Glutamatergic neuron (in vitro differentiated cells): ENCODE results near the gene ASB12. TPM values are rescaled to one million over a fixed set of nuclear protein-coding genes. Genes with fewer than 3 reads are reported as not detected.
"Not testable (repeated sequence)": the region's sequence is repeated elsewhere in the genome, so short reads cannot be mapped to it uniquely, and the experiment has no call there.

Experiments used
- DNase-seq: peaks from one replicate; pipeline ENCODE4 v3.0.0; 2022
- H3K27ac Mint-ChIP-seq: one replicate; pipeline ENCODE4 v1.8.0; 2020; ENCODE audit warnings: mild to moderate bottlenecking, mixed read lengths, inconsistent platforms; ENCODE audit not compliant: unreplicated experiment
- H3K27me3 Mint-ChIP-seq: one replicate; pipeline ENCODE4 v1.8.0; 2020; ENCODE audit warnings: mild to moderate bottlenecking, moderate library complexity, mixed read lengths, inconsistent platforms; ENCODE audit not compliant: unreplicated experiment
- H3K36me3 Mint-ChIP-seq: one replicate; pipeline ENCODE4 v1.8.0; 2020; ENCODE audit warnings: mild to moderate bottlenecking, mixed read lengths, inconsistent platforms; ENCODE audit not compliant: unreplicated experiment
- H3K4me1 Mint-ChIP-seq: one replicate; pipeline ENCODE4 v1.8.0; 2020; ENCODE audit warnings: mild to moderate bottlenecking, low read depth, mixed read lengths, inconsistent platforms; ENCODE audit not compliant: unreplicated experiment
- H3K4me3 Mint-ChIP-seq: one replicate; pipeline ENCODE4 v1.8.0; 2020; ENCODE audit warnings: mild to moderate bottlenecking, mixed read lengths, inconsistent platforms; ENCODE audit not compliant: unreplicated experiment
- H3K9me3 Mint-ChIP-seq: one replicate; pipeline ENCODE4 v1.8.0; 2020; ENCODE audit warnings: mild to moderate bottlenecking, moderate library complexity, mixed read lengths, inconsistent platforms; ENCODE audit not compliant: unreplicated experiment
- long read RNA-seq: library from polyadenylated mRNA; unstranded; transcript quantifications from one replicate; pipeline ENCODE4 v2.0.0, GENCODE V29; 2020; ENCODE audit not compliant: unreplicated experiment
- total RNA-seq: library from RNA; stranded (reverse); fragmentation: NEBNext Ultra II Directional; extraction: Animal tissue kit (Norgen Biotek cat#: 25700); gene quantifications from one replicate; pipeline ENCODE4 v1.2.1, GENCODE V29; 2021; ENCODE audit not compliant: unreplicated experiment
- TF ChIP-seq, protein P1 (sequence below): fragments of 200-600 bp; sonication (generic); IDR thresholded peaks from one replicate; pipeline ENCODE4 v1.5.0; 2021; ENCODE audit not compliant: partially characterized antibody, unreplicated experiment

ASB12 gene
- 0.32 TPM for total RNA-seq
- long read RNA-seq = 0 reads

DNA sequence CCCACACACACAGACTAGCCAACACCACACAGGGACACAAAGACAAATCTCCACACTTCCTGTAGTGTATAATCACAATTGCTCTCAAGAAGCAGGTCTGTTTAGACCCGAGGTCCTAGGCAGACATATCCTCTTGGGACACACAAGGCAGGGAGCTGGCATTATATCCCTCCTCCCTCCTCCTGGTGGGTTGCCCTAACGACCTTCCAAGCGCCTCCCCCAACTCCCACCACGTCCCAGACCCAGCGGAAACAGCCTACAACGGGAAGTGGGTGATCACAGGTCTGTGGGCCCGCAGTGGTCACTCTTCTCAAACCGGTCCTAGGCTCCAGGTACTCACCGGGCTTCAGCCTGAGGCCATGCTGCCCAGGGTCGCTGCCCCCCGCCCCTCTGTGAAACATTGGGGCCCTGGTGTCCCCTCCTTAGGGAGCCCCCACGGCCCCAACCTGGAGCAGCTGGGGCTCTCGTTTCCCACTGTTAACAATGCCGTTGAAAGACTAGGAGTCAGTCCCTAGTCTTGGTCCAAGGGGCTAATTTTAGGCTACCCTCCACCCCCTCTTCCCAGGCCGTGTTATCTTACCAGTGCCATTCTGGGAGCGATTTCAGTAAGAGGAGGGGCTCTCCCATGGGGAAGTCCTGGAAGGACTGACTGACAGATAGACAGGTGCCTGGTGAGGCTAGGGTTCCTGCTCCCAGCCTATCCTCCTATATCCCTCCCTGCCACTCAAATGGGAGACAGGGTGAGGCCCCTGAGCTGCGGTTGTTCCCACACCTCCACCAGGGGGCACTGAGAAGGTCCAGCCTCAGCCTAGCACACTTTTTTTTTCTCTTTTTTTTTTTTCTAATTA, at the start of gene ASB12:
ASB12 (minus strand) TSS at position 485 of the 848 bp plus-strand sequence. CDS start 4,957 bp downstream, outside the sequence.
- no peaks in the 10 kb centered on the region for H3K4me1 Mint-ChIP-seq
- no peak within 1 kb of the TSS for H3K4me3 Mint-ChIP-seq
- TF ChIP-seq, protein P1, sequence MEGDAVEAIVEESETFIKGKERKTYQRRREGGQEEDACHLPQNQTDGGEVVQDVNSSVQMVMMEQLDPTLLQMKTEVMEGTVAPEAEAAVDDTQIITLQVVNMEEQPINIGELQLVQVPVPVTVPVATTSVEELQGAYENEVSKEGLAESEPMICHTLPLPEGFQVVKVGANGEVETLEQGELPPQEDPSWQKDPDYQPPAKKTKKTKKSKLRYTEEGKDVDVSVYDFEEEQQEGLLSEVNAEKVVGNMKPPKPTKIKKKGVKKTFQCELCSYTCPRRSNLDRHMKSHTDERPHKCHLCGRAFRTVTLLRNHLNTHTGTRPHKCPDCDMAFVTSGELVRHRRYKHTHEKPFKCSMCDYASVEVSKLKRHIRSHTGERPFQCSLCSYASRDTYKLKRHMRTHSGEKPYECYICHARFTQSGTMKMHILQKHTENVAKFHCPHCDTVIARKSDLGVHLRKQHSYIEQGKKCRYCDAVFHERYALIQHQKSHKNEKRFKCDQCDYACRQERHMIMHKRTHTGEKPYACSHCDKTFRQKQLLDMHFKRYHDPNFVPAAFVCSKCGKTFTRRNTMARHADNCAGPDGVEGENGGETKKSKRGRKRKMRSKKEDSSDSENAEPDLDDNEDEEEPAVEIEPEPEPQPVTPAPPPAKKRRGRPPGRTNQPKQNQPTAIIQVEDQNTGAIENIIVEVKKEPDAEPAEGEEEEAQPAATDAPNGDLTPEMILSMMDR = no peak
- H3K27ac Mint-ChIP-seq = no peak within 1 kb of the TSS
- H3K9me3 Mint-ChIP-seq = peaks cover 2% of the 10 kb centered on the region
- no peaks in the 10 kb centered on the region for H3K27me3 Mint-ChIP-seq
- DNase-seq = no peak
- no peaks in the 10 kb centered on the region for H3K36me3 Mint-ChIP-seq

GRCh38 chrX:64265265-64265664, 34.9 kb upstream of the ASB12 start:
- Mint-ChIP-seq H3K9me3 (peaks cover 2% of the 10 kb centered on the region), H3K36me3 (no peaks in the 10 kb centered on the region)
- TF ChIP-seq, protein P1 = no peak

DNA sequence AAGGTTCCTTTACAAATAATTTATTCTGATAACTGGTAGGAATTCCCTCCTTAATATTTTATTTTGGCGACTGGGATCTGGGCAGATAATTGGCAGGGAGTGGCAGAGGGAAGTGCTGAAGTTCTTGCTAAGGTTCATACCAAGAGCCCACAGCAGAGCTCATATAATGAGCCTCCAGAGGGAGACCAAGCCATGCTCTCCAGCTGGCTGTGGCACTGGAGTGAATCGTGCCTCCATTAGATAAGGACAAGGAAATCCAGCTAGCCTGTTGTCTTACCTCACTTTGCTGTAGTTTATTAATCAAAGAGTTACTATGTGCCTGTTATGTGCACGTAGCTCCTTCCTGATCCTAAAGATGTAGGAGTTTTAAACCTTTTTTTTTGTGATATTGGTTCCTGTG, 1.3 kb downstream of the ASB12 start:
- Mint-ChIP-seq H3K9me3 (peaks cover 2% of the 10 kb centered on the region), H3K27me3 (no peaks in the 10 kb centered on the region), H3K27ac (no peak overlapping the region), H3K36me3 (no peaks in the 10 kb centered on the region), H3K4me3 (no peak overlapping the region), H3K4me1 (no peaks in the 10 kb centered on the region)
- DNase-seq = no peak
- TF ChIP-seq, protein P1 = no peak

More at GRCh38 chrX:64265265-64265664, 34.9 kb upstream of the ASB12 start:
- Mint-ChIP-seq H3K27me3 (no peaks in the 10 kb centered on the region), H3K4me1 (no peaks in the 10 kb centered on the region), H3K4me3 (no peak overlapping the region), H3K27ac (no peak overlapping the region)
- DNase-seq = no peak

GRCh38 chrX:64218023-64218422, 12.4 kb downstream of the ASB12 start:
- no peak overlapping the region for H3K4me3 Mint-ChIP-seq
- H3K4me1 Mint-ChIP-seq = no peaks in the 10 kb centered on the region
- no peak for DNase-seq
- TF ChIP-seq, protein P1 = no peak
- H3K9me3 Mint-ChIP-seq = no peaks in the 10 kb centered on the region
- H3K36me3 Mint-ChIP-seq = no peaks in the 10 kb centered on the region
- no peak overlapping the region for H3K27ac Mint-ChIP-seq
- no peaks in the 10 kb centered on the region for H3K27me3 Mint-ChIP-seq

DNA sequence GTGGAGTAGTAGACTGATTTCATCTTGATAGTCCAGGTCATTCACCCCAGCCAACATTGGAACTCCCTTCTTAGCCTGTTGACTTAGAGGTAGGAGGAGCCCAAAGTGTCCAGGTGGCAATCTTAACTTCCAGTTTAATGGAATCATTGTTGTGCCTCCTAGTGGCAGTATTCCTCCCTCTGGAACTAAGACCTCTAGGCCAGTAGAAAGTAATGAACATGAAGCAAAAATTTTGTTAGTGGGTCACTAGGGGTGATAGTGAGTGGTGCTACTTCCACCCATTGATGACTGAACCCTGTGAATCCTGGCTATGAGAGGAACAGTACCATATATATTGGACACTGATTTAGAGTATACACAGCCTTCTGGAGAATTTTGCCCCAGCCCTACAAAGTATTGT, 16.4 kb downstream of the ASB12 start:
- not testable (repeated sequence) for H3K36me3 Mint-ChIP-seq, H3K9me3 Mint-ChIP-seq, H3K4me3 Mint-ChIP-seq, H3K27ac Mint-ChIP-seq, DNase-seq, H3K27me3 Mint-ChIP-seq, H3K4me1 Mint-ChIP-seq
